Neural progenitor cell (in vitro differentiated cells): Measurements from ENCODE around the gene RPL18.

Source experiments
- CTCF ChIP-seq: fragments of 200-600 bp; sonication (generic); IDR thresholded peaks from 2 replicates; pipeline ENCODE4 v1.5.1; 2017; ENCODE audit warnings: antibody characterized with exemption, mild to moderate bottlenecking
- EZH2 ChIP-seq: fragments of 200-600 bp; sonication (generic); IDR thresholded peaks from 2 replicates; pipeline ENCODE4 v1.6.1; 2017; ENCODE audit warnings: antibody characterized with exemption, mild to moderate bottlenecking, moderate library complexity
- EZH2phosphoT487 ChIP-seq: fragments of 200-600 bp; sonication (generic); IDR thresholded peaks from 2 replicates; pipeline ENCODE4 v1.6.1; 2017; ENCODE audit warnings: antibody characterized with exemption

GRCh38 chr19:48625891-48626327, 6.9 kb upstream of the RPL18 start:
- no peak for TF ChIP-seq CTCF
- no peak for TF ChIP-seq EZH2phosphoT487
- TF ChIP-seq EZH2 = no peak
